Stimulated activated naive CD8-positive, alpha-beta T cell treated with anti-CD3 and anti-CD28 coated beads, Interleukin-15, Interleukin-2, amounts not matched to agents 100 U/mL and 50 U/mL, for 24 hours (primary cell): ENCODE data around the gene FBLN2.
"Not testable (repeated sequence)": the region's sequence is repeated elsewhere in the genome, so short reads cannot be mapped to it uniquely, and the experiment has no call there.

Source experiments
- ATAC-seq: fragments of 150-1000 bp; cut with Tn5 transposase; one replicate; pipeline ENCODE4 v1.10.0; 2021
- DNase-seq: peaks from one replicate; pipeline ENCODE4 v3.0.0; 2021

The FBLN2 gene

DNA sequence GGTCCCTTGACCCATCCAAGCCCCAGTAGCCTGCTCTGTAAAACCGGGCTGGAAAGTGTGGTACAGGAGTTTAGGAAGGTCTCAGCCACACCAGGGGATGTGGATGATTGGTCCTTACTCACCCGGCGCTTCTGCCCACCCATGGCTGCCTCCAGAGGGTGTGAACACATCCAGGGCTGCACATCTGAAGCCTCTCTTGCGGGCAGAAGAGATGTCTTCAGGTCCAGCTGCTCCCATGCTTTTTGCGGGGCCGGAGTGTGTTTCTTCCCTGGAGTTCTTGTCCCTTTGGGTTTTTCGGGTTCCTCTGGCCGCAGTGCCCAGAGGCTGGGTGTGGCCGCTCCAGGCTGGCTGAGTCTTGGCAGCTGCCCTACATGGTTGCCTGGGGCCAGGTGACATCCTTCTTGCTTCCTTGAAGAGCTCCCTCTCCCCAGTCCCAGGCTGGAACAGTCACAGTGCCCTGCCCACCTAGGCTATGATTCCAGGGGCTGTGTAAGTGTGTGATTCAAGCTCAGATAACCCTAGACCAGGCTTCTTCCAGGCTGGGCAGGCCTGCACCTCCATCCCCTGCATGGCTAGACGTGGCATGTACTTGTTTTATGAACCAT, 34.9 kb upstream of the FBLN2 start:
- DNase-seq: no peak
- ATAC-seq: no peak

DNA sequence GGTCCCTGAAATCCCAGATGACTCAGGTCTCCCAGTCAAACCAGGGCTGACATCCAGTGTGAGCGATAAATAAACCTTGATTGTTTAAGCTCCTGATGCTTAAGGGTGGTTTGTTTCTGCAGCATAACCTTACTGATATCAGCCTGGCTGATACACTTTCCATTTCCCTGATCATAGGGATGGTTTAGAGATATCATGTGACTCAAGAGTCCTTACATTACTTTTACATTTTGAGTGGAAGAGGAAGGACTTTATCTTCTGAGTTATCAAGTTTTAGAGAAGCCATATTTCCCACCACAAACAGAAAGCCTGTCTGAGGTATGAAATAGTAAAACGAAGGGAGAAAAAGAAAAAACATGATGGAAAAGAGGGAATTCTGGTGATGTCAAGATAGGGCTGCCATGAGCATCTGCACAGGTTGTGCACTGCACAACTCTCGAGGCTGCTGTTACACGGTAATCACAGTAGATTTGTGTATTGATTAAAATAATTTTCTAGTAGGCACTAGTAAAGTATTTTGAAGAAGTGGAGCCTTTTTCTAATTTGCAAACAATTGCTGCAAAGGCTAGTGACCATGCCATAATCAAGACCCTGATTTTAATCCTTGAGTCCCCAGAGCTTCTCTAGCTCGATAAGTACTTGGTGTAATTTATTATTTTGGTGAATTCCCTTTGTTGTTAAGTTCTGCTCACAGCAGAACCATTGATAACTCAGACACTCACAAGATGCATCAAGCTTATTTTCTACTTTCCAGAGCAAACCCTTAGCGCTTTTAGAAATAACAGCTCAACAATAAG, 34.1 kb upstream of the FBLN2 start:
- no peak for ATAC-seq

DNA sequence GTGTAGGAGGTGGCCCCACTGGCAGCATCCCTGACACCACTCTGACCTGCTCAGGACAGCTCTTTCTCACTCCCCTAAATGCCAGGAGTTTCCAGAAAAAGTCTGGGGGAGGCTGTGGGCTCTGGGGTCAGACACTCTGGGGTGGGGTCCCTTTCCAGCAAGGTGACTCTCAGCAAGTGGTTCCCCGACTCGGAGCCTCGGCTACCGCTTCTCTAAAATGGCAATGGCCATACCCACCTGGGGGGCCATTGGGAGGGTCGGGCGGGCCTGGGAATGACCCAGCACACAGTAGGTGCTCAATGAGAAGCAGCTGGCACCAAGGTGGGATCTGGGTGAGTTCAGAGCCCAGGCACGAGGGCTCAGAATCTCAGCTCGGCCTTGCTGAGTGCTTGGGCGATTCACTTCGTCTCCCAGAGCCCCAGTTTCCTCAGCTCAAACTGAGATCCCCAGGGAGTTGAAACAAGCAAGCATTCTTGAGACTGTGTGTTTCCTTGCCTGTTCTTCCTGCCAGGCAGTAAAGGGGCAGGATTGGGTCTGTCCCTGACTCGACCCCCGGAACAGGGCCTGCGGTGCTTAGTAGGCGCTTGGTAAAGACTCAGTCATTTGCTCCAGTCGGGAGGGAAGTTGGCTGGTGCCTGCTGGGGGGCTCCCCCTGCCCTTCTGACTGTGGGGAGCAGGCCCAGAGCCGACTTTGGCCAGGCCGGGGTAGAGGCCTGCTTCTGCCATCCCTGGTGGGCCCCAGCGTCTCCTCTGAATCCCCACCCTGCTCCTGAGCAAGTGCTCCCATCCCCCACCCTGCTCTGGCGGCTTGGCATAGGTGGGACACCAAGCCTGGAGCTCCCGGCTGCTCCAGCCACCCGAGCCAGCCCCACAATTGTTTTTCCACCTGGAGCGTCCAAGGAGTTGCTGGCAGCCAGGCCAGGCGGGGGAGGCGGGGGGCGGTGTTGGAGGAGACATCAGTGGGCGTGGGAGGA, 32.9 kb upstream of the FBLN2 start:
- ATAC-seq (no peak), DNase-seq (no peak)

More for the DNA sequence above, 34.1 kb upstream of the FBLN2 start:
- DNase-seq: no peak

DNA sequence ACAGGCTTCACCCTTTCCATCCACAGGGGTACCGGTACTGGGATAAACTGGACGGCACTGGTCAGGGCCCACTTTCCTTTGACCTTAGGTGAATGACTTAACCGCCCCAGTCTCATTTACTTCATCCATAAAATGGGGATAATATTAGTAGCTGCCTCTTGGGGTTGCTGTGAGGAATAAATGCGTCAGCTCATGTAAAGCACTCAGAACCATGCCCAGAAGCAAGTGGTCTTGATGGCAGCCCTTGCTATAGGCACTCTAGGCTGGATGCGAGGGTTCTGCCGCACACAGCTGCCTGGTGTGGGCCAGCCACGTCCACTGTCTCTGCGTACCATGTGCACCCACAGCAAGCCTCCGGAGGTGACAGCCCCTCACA, 32.2 kb upstream of the FBLN2 start:
- no peak for DNase-seq
- no peak for ATAC-seq

DNA sequence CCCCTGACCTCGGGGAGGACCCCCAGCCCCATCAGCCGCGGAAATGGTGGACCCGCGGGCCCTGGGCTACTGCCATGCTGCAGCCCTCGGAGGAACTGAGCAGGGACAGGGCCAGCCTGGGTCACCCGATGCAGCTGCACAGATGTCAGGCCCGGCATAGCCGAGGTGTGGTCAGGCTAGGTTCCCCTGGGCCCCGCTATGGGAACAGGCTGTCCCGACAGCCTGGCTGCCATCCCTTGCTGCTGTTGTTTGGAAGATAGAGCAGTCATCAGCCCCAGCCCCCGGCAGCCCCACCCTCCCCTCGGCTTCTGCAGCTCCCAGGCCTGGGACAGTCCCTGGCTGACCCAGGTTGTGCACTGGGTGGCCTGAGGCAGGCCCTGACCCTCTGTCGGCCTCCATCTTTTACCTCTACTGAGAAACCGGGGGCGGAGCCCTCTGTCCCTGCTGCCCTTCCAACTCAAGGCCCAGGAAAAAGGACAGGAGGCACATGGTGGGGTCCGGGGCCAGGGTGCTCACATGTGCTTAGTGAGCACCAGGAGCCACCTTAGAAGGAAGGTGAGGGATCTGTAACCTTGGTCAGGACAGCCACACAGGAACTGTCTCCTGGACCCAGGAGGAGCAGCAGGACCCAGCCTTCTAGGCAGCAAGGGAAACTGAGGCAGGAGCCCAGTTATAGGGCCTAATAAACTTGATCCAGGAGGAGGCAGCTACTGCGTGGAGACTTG, 31.5 kb upstream of the FBLN2 start:
- no peak for DNase-seq
- ATAC-seq: no peak

DNA sequence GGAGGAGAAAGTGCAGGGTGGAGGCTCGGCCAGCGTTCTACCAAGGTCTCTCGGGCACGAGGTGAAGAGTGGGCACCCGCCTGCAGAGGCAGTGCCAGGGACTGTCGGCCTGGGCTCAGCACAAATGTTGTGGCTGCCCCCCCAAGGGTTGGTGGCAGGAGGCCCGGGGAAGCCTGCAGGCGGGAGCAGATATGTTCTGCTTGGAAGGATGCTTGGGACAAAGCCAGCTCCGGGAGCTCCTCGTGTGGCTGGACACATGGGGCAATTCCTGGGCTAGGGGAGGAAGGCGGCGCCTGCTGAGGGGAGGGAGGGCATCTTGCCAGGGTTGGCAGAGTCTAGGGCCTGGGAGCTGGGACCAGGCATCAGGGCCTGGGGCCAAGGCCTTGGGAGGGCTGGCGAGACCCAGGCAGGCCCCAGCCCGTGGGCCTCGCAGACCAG, 30.4 kb upstream of the FBLN2 start:
- no peak for DNase-seq
- ATAC-seq: no peak

DNA sequence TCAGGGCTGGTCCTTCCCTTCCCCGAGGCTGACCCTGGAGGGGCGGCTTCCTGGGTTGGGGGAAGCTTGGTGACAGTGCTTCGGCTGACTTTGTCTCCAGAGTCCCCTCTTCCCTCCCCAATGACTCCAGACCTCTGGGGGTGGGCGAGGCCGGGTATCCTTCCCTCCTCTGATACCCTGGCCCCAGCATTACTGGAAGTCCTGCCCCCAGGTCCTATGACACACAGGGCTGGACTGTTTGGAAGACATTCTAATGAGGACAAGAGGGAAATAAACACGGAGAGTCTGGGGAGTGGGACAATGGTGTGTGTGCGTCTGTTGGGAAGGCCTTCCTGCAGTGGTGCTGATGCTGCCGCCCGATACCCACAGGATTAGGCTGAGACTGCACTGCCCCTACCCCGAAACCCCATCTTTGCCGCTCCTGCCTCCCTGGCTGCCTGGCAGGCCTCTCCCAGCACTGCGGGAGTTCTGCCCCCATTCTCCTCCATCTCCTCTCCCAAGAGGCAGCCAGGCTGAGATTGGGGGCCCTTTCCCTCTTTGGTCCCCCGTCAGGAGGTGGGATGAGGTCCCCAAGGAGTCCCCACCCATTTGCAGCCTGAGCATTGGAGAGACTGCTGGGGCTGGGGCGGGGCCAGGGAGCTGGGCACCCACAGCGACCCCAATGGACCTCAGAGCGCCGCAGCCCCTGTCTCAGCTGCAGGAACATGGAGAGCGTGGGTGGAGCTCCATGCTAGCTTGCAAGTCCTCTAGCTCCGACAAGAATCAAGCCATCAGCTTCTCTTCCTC, 29.7 kb upstream of the FBLN2 start:
- ATAC-seq: no peak

DNA sequence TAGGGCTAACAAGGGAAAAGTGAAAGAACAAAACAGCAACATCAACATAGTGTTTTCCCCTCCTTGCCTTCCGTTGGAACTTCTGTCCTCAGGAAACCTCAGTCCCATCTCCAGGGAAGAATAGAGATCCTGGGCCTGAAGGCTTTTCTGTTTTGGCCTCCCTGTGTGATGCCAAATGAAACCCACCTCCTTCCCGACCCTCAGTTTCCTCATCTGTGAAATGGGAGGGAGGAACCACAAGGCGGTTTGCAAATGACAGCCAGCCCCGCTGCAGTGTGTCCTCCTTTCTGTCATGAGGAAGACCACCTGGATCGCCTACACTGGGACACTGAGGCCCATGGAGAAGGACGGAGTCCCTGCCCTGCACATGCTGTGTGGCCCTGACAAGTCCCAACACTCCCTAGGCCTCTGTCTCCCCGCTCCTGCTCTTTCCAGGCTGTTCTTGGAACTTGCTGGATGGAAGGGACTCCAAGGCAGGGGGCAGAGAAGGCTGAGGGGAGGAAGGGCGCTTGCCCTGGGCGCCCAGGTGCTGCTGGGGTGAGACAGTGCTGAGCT, 28.5 kb upstream of the FBLN2 start:
- no peak for ATAC-seq
- DNase-seq: no peak

More for the DNA sequence above, 29.7 kb upstream of the FBLN2 start:
- no peak for DNase-seq

DNA sequence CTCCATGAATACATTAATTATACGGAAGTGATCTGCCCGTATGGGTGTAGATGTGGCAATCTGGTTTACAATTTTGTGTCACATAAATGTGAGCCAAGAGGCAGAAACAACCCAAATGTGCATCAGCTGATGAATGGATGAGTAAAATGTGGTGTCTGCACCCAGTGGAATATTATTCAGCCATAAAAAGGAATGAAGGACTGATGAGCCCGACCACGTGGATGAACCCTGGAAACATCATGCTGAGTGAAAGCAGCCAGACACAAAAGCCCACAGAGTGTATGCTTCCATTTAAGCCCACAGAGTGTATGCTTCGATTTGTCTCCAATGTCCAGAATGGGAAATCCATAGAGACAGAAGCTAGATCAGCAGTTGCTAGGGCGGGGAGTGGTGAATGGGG, 27.6 kb upstream of the FBLN2 start:
- ATAC-seq (no peak), DNase-seq (no peak)

DNA sequence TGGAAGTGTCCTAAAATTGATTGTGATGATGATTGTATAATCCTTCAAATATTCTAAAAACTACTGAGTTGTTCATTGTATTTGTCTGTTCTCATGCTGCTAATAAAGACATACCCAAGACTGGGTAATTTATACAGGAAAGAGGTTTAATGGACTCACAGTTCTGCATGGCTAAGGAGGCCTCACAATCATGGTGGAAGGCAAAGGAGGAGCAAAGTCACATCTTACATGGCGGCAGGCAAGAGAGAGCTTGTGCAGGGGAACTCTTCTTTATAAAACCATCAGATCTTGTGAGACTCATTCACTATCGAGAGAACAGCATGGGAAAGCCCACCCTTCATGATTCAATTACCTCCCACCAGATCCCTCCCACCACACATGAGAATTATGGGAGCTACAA, 27.2 kb upstream of the FBLN2 start:
- ATAC-seq, DNase-seq: not testable (repeated sequence)

DNA sequence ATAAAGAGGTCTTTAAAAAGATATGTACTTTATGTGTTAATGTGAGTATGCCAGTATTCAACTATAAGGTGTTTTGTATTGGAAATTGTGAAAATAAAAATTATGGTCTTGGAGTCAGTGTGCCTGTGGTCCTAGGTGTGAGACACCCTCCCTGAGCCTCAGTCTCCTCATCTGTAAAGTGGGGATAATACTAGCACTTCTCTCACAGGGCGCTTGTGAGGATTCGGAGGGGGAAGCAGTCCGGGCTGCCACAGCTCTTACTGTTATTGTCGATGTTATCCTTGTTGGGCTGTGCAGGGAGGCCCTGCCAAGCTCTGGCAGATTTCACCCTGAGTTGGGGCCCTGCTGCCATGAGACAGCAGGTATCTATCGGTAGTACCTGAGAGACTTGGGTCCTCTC, 26.7 kb upstream of the FBLN2 start:
- no peak for DNase-seq
- no peak for ATAC-seq

DNA sequence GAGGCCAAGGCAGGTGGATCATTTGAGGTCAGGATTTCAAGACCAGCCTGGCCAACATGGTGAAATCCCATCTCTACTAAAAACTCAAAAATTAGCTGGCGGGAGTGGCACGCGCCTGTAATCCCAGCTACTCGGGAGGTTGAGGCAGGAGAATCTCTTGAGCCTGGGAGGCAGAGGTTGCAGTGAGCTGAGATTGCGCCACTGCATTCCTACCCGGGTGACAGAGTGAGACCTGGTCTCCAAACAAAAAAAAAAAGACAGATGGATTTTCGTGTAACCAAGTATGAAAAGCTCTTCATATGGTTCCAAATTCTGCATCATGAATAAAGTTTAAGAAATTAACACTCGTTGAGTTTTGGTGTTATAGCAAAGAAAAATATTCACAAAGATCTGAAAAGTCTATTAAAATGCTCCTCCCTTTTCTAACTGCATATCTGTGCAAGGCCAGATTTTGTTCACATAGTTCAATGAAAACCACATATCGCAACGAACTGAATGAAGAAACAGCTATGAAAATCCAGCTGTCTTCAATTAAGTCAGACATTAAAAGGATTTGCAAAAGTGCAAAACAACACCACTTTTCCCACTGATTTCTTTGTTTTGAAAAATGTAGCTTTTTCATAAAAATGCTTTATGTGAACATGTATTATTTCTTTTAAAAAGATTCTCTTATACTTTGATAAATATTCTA, 23.8 kb upstream of the FBLN2 start:
- DNase-seq: no peak
- ATAC-seq: no peak

DNA sequence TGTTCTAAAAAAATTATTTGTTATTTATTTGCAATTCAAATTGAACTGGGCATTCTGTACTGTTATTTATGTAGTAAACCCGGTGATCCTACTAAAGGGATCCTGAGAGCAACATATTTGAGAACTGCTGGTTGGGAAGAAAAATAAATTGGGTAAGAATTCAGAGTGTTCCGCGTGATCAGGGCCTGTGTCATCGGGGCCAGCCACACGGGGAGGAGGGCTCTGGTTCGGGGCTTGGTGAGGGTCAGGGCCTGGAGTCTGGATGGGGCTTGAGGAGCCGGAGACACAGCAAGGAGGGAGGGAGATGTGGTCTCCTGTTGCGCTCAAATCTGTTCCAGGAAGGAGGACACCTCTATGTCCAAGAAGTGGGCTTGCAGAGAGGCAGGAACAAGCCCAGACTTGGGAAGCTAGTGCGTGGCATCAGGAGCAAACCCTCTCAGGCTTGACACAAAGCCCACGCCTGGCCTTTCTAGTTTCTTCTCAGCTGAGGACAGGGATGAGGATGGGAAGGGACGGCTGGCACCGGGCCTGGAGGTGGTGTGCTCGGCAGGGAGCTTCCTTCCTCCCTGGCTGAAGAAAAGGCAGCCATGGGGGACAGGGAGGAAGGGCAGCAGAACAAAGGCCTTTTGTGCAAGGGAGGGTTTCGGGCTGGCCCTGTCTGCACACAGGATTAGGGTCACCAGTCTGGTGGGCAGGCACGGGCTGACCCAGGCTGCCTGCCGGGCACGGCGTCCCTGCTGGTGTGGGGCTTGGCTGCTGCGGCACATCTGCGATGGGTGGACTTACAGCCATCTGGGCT, 22.9 kb upstream of the FBLN2 start:
- DNase-seq (no peak), ATAC-seq (no peak)

DNA sequence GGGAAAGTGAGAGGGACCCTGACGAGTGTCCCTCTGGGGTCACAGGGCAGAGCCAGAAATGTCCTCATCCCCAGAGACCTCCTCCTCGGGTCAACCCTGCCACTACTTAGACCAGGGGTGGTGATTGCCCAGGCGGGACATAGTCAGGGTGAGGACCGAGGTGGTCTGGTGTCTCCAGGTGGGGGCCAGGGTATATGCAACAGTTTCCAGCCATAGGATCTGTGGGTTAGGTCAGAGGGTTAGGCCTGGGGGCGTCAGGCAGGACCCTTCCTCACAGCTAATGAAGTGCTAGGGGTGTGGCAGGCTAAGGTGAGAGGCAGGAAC, 22.3 kb upstream of the FBLN2 start:
- DNase-seq (no peak), ATAC-seq (no peak)

DNA sequence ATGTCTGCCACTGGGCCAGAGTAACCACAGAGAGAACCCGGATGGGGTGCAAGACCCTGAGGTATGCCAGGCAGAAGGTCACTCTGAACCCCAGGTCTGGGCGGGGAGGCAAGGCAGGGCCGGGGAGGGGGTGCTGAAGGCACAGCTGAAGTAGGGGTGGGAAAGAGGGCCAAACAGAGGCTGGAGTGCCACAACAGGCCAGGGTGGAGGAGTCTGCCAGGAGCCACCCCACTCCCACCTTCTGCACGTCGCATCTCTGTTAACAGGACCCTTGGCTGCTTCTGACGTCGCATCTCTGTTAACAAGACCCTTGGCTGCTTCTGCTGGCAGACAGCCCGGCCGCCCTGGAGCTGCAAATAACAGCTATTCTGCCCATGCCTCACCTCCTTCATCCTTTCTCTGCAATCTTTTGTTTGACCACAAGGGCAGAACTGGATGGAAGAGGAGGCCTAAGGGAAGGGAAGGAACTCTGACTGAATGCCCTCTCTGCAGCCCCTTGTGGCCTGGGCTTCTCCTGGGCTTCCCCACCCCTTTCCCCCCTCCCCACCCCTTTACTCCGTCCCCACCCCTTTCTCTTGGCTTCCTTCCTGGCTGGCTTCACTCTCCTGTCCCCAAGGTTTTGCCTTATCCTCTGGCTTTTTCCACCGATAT, 20.6 kb upstream of the FBLN2 start:
- no peak for ATAC-seq
- DNase-seq: no peak

DNA sequence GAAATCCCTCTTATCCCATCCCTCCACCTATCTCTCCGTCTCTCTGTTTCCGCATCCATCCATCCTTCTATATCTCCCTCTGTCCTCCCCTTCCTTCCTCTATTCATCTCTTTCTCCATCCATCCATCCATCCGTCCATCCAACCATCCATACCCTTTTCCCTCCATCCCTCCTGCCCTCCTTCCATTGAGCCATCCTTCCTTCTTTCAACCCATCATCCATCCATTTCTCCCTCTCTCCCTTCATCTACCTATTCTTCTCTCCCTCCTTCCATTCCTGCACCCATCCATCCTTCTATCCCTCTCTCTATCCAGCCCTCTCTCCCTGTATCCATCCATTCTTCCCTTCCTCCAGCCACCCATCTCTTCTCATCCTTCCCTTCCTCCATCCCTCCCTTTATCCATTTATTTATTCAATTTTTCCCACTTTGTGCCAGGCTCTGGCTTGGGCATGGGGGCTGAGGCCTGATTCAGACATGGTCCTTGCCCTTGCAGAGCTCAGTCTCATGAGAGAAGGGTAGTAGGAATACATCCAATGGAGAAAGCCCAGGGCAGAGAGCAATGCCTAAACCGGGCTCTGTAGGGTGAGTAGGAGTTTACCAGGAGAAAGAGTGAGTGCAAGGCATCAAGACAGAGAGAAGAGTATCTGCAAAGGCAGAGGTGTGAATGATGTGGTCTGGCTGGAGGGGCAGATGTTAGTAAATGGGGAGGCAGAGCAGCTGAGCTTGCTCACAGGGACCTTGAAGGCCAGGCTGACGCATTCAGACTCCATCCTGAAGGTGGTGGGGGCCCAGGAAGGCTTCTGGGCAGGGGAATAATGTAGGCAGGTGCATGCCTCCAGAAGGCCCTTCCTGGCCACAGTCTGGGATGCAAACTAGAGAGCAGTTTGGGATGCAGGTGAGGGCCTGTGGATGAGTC, 19.5 kb upstream of the FBLN2 start:
- DNase-seq: no peak
- ATAC-seq: no peak

DNA sequence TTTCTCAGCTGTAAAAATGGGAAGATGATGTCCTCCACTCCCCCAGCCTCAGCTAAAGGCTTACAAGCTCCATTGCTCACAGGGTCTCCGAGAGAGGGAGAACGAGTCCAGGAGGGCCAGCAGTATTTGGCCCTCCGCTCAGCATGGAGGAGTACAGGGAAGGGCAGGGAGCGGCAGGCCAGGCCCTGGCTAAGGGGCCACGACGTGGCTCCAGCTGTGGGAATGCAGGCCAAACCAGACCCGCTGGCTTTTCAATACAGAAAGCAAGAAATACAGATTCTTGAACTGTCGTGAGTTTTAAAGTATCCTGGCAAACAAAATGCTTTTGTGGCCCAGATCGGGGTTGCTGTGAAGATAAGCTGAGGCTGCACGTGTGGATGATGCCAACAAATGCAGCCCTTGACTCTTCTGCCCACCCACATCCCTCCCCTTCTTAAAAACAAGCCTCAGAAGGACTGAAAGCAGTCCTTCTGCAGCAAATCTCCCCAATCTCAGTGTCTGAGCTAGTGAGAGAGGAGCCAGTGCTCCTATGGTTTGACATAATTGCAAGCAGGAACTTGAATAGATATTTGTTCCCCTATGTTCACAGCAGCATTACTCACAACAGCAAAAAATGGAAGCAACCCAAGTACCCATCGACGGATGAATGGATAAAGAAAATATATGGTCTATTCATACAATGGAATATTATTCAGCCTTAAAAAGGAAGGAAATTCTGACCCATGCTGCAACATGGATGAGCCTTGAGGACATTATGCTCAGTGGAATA, 18.5 kb upstream of the FBLN2 start:
- ATAC-seq (no peak), DNase-seq (no peak)
